HG03442 (cell line): ENCODE measurements around the gene PLXNB3.
A peak's percentile ranks its signal among the peaks of the same experiment; 100 is the strongest.
"Not testable (repeated sequence)": the region's sequence is repeated elsewhere in the genome, so short reads cannot be mapped to it uniquely, and the experiment has no call there.

ENCODE experiments used
- ATAC-seq: cut with Tn5 transposase; IDR thresholded peaks from one replicate; pipeline ENCODE4 v1.9.1; 2021; ENCODE audit warnings: mild to moderate bottlenecking, moderate library complexity; ENCODE audit not compliant: unreplicated experiment

The PLXNB3 gene

DNA sequence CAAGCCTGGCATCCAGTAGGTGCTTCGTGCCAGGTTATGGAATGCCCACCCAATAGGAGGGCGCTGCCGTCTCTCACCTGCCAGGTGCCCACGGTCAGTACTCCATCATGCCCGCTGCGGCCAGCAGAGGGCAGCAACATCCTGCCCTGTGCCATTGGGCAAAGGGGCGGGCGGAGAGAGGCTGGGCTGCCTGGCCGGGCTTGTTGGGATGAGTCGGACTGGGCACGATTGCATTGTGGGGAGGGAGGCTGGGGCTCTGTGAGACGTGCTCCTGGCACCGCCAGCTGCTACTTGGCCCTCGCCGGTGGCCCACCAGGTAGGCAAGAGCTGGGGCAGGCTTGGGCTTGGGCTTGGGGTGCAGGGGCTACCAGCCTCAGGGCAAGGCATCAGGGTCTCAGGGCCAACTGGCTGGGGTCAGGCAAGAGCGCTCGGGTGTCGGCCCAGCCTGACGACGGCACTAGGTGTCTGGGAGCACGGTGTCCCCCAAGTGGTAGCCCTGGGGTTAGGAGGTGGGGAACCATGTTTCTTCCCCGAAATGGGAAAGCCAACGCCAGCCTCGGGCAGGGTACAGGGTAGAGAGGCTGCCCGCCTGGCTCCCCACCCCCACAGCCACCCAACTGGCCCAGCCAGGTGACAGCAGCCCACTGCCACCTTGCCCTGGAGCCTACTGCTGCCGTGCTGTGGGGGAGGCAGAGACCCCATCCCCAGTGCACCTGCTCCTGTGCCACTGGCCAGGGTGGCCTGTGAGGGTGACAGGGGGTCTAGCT is at the start of gene PLXNB3:
Gene PLXNB3 (plus strand): TSS at position 261 of the 767 bp plus-strand sequence. CDS start 1,287 bp downstream, outside the sequence.
- peak; percentile 53 for ATAC-seq

DNA sequence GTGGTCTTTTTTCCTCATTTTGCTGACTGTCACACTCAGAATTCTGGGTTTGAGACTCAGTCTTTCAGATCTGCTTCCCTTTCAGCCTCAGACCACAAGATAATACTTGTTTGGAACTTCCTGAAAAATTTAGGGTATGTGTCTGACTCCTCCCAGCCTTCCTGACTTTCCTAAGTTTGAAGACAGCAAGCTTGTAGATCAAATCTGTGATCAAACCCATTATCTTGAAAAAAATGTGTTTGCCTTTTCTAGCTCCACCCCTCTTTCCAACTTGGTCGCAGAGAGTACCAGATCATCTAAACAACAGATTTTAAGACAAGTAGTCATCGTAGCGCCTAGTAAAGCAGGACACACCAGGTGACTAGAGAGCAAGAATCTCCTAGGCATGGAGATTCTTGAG is 49.8 kb upstream of the PLXNB3 start:
- ATAC-seq, result no peak

- ATAC-seq, result no peak
Measured at GRCh38 chrX:153717445-153717844, 46.6 kb upstream of the PLXNB3 start.

DNA sequence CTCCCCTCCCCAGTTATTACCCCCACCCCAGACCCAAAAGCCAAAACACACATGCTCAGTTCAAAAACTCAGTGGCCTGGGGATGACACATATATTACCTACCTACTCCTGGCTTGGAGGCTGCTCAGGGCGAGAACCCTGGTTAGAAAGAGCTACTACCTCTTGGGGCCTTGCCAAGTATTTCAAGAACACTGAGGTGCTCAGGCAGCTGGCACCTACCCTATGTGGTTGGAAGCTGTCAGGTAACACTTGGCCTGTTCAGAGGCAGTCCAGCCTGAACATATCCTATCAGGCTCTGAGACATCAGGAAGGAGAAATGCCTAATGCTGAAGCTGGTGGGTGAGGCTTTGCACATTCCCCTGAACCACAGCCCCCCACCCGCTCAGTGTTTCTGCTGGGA is 44.8 kb upstream of the PLXNB3 start:
- no peak for ATAC-seq

DNA sequence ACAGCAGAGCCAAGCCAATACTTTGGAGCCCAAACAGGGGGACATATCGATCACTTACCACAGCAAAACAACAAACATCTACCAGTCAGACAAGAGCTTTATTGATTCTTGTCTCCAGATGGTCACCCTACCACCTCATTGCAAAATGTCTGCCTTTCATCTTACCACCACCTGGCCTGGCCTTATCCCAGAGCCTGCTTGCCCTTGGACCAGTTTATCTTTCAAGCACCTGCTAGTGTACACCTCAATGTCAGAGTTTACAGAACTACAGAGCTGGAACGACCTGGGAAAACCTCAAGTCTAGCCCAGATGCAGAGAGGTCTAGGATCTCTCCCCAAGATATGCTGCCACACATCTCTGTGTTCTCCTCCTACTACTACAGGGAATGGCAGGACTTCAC is 44.3 kb upstream of the PLXNB3 start:
- ATAC-seq, result no peak

DNA sequence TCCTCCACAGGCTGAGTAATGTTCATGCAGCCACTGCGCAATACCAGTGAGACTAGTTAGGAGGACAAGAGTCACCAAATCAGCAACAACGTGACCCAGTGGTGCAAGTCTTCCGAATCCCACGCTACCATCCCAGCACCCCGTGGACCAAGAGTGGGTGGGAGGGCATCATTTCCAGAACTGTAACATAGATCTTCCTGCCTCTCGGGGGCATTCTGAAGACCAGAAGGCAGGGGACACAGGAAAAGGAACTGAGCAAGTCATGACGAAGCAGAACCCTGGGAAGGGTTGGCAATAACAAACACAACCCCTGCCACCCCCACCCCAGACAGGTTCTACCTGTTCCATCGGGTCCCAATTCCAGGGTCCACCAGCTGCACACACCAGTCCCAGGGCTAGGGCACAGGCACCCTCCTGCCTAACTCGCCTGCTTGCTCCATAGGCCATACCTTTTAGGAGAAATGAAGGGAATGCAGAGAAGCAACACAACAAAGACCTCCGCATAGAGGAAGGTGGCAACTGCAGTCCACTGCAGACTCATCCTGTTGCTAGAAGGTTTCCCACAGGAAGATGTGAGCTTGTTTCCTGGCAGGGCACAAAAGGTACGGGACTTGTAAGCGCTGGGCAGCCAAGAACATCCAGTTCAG is 41.2 kb upstream of the PLXNB3 start:
- no peak for ATAC-seq

GRCh38 chrX:153723351-153724251 is 40.4 kb upstream of the PLXNB3 start:
- peak; percentile 28 for ATAC-seq

DNA sequence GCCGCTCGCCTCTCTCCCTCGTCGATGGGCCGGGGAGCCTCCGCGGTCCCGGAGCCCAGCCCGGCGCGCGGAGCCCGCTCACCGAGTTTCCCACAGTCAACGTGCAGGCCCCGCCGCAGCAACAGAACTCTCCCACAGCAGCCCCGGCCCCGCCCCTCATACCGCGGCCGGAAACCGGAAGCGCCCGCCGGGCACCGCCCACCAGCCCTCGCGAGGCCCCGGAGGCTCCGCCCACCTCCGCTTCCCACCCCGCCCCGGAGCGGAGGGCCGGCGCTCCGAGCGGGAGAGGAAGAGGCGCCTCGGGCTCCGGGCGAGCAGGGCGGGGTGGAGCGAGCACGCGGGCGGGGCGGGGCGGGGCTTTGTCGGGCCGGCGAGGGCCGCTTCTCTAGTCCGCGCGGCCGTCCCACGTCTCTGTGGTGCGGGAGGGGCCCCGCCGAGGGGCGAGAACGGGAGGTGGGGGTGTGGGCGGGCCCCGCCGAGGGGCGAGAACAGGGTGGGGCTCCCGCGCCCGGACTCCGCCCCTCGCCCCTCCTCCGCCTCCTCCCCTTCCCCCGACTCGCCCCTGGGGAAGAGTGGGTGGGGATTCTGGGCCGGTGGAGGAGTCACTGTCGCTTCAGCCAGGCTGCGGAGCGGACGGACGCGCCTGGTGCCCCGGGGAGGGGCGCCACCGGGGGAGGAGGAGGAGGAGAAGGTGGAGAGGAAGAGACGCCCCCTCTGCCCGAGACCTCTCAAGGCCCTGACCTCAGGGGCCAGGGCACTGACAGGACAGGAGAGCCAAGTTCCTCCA is 39.6 kb upstream of the PLXNB3 start, which contains the start of the genes ABCD1 and BCAP31:
Gene ABCD1 (plus strand): TSS at position 605 of the 787 bp plus-strand sequence. CDS start 411 bp downstream, outside the sequence.
Gene BCAP31 (minus strand): TSS at position 136 of the 787 bp plus-strand sequence. CDS start 1,143 bp downstream, outside the sequence.
- ATAC-seq, result peak; percentile 54

- ATAC-seq, result no peak
Measured at GRCh38 chrX:153725039-153725831, 38.8 kb upstream of the PLXNB3 start.

GRCh38 chrX:153725832-153726285 is 38.2 kb upstream of the PLXNB3 start:
- no peak for ATAC-seq

GRCh38 chrX:153726286-153727122 is 37.5 kb upstream of the PLXNB3 start:
- peak; percentile 47 for ATAC-seq

- ATAC-seq, result no peak
Measured at GRCh38 chrX:153727123-153727931, 36.7 kb upstream of the PLXNB3 start.

DNA sequence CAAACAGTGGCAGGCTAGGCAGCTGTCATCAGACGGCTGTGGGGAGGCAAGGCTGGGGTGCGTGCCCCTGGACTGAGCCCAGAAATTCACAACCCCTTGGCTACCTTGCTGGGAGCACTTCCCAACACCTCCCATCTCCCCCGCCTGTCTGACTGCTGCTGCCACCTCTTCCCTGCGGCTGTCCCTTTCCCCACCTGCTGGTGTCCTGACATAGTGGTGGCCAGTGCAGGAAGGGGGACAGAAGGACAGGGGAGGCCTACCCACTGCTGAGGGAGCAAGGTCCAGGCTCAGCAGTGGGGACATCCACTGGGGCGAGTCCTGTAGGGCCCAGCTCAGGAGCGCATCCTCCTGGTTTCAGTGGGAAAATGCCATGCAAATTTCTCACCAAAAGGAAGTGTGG is 36.0 kb upstream of the PLXNB3 start:
- no peak for ATAC-seq

- no peak for ATAC-seq
Measured at GRCh38 chrX:153728951-153729631, 35.0 kb upstream of the PLXNB3 start.

- ATAC-seq, result not testable (repeated sequence)
Measured at GRCh38 chrX:153730115-153730514, 33.9 kb upstream of the PLXNB3 start.

DNA sequence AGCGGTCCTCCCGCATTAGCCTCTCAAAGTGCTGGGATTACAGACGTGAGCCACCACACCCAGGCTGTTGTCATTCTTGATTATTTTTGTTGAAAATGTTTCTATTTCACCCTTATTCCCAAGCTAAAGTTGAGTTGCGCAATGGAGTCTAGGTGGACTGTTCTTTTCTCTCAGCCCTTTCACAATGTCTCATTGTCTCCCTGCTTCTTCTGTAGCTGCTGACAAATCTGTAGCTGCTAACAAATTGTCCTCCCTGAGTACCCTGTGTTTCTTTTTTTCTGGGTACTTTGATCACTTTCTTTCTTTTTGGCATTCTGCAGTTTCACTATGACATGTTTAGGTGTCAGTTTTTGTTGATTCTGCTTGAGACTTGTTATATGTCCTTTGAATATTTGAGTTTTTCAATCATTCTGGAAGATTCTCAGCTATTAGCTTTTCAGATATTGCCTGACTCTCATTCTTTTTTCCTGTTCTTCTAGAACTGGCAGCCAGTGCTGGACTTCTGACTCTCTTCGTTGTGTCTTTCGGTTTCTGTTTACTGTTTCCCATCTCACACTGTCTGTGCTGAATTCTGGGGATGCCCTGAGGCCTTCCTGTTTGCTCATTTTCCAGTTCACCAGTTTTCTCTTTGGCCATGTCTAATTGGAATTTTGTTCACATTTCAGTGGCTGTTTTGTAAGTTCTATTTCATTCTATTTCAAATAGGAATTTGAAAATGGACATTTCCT is 32.8 kb upstream of the PLXNB3 start:
- ATAC-seq, result no peak
